Measurements from ENCODE around the gene CHCHD2. TPM values are rescaled to one million over a fixed set of nuclear protein-coding genes. Genes with fewer than 3 reads are reported as not detected.
A peak's percentile ranks its signal among the peaks of the same experiment; 100 is the strongest.

The CHCHD2 gene
- total and polyA plus RNA-seq, 2 of the 13 experiments (the other 11 are each of a cell fraction or from before 2014, with no cell fraction given), result 330 to 572 TPM

DNA sequence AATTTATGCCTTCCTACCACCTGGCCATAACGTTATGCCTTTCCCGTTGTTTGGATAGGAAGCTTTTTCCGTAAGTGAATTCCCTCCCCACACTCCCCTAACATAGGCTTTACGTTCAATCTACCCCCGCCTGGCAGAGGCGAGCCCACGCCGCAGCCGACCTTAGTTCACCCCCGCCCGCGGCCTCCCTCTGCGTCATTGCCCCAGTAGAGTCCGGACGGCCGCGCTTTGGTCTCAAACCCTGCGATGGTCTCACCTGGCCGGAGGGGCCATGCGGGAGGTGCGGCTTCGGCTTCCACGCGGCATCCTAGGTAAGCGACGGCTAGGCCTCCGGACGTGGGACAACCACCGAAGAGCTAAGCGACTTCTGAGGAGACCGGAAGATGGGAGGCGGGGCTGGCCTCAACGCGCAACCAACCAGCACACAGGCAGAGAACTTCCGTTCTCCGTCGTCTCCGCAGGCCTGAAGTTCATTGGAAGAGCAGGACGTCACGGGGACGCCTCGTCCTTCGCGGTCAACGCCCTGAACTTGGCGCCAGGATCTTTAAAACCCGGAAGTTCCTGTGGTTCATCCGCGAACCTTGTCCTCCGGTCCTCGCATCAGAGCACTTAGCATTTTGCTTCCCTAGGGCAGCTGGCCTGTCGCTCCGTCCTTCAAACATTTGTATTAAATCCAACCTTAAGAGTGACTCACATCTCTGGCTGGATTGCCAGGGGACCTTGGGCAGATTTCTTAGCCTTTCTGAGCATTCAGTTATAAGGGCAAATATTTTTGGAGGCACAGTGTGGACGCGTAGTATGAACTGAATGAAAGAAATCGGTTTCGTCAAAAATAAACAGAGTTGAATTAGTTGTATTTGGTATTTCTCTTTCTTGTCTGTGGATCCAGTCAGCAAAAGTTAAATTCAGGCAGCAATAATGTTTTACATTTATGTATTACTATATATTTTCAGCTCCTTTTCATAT is at the start of gene CHCHD2 (continued):
- TF ChIP-seq, protein P1, sequence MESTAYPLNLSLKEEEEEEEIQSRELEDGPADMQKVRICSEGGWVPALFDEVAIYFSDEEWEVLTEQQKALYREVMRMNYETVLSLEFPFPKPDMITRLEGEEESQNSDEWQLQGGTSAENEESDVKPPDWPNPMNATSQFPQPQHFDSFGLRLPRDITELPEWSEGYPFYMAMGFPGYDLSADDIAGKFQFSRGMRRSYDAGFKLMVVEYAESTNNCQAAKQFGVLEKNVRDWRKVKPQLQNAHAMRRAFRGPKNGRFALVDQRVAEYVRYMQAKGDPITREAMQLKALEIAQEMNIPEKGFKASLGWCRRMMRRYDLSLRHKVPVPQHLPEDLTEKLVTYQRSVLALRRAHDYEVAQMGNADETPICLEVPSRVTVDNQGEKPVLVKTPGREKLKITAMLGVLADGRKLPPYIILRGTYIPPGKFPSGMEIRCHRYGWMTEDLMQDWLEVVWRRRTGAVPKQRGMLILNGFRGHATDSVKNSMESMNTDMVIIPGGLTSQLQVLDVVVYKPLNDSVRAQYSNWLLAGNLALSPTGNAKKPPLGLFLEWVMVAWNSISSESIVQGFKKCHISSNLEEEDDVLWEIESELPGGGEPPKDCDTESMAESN (CRISPR knock-in tag; conservative IDR thresholded peaks at IDR 0.05), result peak; percentile 70
- TF ChIP-seq, protein P2, sequence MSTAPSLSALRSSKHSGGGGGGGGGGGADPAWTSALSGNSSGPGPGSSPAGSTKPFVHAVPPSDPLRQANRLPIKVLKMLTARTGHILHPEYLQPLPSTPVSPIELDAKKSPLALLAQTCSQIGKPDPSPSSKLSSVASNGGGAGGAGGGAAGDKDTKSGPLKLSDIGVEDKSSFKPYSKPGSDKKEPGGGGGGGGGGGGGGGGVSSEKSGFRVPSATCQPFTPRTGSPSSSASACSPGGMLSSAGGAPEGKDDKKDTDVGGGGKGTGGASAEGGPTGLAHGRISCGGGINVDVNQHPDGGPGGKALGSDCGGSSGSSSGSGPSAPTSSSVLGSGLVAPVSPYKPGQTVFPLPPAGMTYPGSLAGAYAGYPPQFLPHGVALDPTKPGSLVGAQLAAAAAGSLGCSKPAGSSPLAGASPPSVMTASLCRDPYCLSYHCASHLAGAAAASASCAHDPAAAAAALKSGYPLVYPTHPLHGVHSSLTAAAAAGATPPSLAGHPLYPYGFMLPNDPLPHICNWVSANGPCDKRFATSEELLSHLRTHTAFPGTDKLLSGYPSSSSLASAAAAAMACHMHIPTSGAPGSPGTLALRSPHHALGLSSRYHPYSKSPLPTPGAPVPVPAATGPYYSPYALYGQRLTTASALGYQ (CRISPR knock-in tag; IDR thresholded peaks at IDR 0.05), result no peak
- peak; percentile 88 for TF ChIP-seq ZNF350 (CRISPR knock-in tag; IDR thresholded peaks at IDR 0.05; ENCODE audit: borderline replicate concordance, low read depth)
- TF ChIP-seq THAP11 (CRISPR knock-in tag; IDR thresholded peaks at IDR 0.05), result peak; percentile 94
- TF ChIP-seq ARNTL (CRISPR knock-in tag; IDR thresholded peaks at IDR 0.05), result 0 out of 2 replicates have a peak, but pooled peaks have one; percentile 20
- TF ChIP-seq, protein P3, sequence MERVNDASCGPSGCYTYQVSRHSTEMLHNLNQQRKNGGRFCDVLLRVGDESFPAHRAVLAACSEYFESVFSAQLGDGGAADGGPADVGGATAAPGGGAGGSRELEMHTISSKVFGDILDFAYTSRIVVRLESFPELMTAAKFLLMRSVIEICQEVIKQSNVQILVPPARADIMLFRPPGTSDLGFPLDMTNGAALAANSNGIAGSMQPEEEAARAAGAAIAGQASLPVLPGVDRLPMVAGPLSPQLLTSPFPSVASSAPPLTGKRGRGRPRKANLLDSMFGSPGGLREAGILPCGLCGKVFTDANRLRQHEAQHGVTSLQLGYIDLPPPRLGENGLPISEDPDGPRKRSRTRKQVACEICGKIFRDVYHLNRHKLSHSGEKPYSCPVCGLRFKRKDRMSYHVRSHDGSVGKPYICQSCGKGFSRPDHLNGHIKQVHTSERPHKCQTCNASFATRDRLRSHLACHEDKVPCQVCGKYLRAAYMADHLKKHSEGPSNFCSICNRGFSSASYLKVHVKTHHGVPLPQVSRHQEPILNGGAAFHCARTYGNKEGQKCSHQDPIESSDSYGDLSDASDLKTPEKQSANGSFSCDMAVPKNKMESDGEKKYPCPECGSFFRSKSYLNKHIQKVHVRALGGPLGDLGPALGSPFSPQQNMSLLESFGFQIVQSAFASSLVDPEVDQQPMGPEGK (CRISPR knock-in tag; IDR thresholded peaks at IDR 0.05), result peak; percentile 35
- TF ChIP-seq CBX2 (IDR thresholded peaks at IDR 0.05; ENCODE audit: low read depth, low read length), result no peak
- TF ChIP-seq CBX2 (CRISPR knock-in tag; IDR thresholded peaks at IDR 0.05; ENCODE audit: low read depth), result no peak
- TF ChIP-seq TBX3 (IDR thresholded peaks at IDR 0.05; ENCODE audit: borderline replicate concordance), result no peak
- no peak for TF ChIP-seq ETV6 (CRISPR knock-in tag; conservative IDR thresholded peaks at IDR 0.05)
- TF ChIP-seq ISL2 (CRISPR knock-in tag; IDR thresholded peaks at IDR 0.05), result no peak
- no peak for TF ChIP-seq SMC3 (IDR thresholded peaks at IDR 0.05; ENCODE audit: low read length)
- no peak for TF ChIP-seq JARID2 (CRISPR knock-in tag; IDR thresholded peaks at IDR 0.05; ENCODE audit: insufficient replicate concordance)
- TF ChIP-seq, protein P4, sequence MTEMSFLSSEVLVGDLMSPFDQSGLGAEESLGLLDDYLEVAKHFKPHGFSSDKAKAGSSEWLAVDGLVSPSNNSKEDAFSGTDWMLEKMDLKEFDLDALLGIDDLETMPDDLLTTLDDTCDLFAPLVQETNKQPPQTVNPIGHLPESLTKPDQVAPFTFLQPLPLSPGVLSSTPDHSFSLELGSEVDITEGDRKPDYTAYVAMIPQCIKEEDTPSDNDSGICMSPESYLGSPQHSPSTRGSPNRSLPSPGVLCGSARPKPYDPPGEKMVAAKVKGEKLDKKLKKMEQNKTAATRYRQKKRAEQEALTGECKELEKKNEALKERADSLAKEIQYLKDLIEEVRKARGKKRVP (CRISPR knock-in tag; IDR thresholded peaks at IDR 0.05), result peak in 1 of 2 experiments; percentile 60; a peak in 1 of 4 replicates
- TF ChIP-seq, protein P5, sequence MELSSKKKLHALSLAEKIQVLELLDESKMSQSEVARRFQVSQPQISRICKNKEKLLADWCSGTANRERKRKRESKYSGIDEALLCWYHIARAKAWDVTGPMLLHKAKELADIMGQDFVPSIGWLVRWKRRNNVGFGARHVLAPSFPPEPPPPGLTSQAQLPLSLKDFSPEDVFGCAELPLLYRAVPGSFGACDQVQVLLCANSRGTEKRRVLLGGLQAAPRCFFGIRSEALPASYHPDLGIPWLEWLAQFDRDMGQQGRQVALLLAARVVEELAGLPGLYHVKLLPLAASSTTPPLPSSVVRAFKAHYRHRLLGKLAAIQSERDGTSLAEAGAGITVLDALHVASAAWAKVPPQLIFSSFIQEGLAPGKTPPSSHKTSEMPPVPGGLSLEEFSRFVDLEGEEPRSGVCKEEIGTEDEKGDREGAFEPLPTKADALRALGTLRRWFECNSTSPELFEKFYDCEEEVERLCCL (CRISPR knock-in tag; IDR thresholded peaks at IDR 0.05; ENCODE audit: borderline replicate concordance), result no peak; the same call in 1 of the 2 replicates
- no peak for TF ChIP-seq ZNF766 (CRISPR knock-in tag; IDR thresholded peaks at IDR 0.05; ENCODE audit: borderline replicate concordance)
- TF ChIP-seq SKI (IDR thresholded peaks at IDR 0.05; ENCODE audit: partially characterized antibody), result no peak
- TF ChIP-seq ZNF329 (CRISPR knock-in tag; IDR thresholded peaks at IDR 0.05; ENCODE audit: low read depth), result no peak
- peak; percentile 87 for TF ChIP-seq ZNF614 (CRISPR knock-in tag; IDR thresholded peaks at IDR 0.05; ENCODE audit: borderline replicate concordance)

All from HepG2 (cell line).